GM12891 (cell line): ENCODE data around the gene SERAC1.

ENCODE experiments used
- POLR2A ChIP-seq: IDR thresholded peaks from 2 replicates; pipeline ENCODE4 v1.6.1; 2011; ENCODE audit warnings: low read depth, low read length, control low read depth
- POLR2AphosphoS5 ChIP-seq: IDR thresholded peaks from 2 replicates; pipeline ENCODE4 v1.6.1; 2011; ENCODE audit warnings: low read depth, low read length, control low read depth
- POU2F2 ChIP-seq: IDR thresholded peaks from 2 replicates; pipeline ENCODE4 v1.6.1; 2011; ENCODE audit warnings: low read depth, mild to moderate bottlenecking, control low read depth, low read length, moderate library complexity
- SPI1 ChIP-seq: IDR thresholded peaks from 2 replicates; pipeline ENCODE4 v1.6.1; 2011; ENCODE audit warnings: low read depth, low read length, control low read depth
- TAF1 ChIP-seq: IDR thresholded peaks from 2 replicates; pipeline ENCODE4 v1.6.1; 2011; ENCODE audit warnings: low read depth, low read length, control low read depth

DNA sequence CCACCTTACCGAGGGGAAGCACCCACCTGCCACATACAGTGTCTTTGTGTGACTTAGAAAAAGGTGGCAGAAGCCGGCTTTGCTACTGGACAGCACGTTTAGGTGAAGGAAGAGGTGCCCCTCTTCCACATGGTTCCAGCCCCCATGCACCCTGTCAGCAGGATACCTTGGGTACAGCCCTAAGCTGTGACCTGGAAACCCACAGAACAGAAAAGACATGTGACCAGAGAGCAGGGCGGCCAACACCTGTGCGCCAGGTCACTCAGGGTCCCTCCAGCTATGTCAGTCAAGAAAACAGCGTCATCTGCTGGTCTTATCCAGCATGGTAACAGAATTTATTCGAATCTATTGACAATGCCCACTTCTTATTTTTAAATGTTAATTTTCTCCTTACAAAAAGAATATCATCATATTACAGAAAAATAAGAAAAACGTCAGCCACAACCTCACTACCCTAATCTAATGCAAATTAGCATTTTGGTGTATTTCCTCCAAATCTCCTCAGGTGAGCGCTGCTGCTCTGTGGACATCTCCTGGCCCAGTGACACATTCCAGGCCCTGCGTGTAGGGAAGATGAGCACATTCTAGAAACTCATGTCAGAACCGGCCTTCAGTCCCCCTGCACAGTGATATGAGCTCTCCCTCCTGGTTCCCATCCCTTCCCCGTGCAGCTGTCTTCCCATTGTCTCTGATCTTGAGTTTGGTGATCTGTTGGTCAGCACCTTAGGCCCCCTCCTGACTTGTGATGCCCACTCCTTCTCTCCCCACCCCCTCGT is 37.3 kb upstream of the SERAC1 start:
- no peak for TF ChIP-seq POLR2A
- TF ChIP-seq TAF1: no peak
- no peak for TF ChIP-seq POLR2AphosphoS5
- TF ChIP-seq POU2F2: no peak
- no peak for TF ChIP-seq SPI1
